ENCODE results near the gene NAT14. TPM values are rescaled to one million over a fixed set of nuclear protein-coding genes. Genes with fewer than 3 reads are reported as not detected.

The NAT14 gene
- total RNA-seq, 1 experiment from 2014 or later, result 87.7 TPM

DNA sequence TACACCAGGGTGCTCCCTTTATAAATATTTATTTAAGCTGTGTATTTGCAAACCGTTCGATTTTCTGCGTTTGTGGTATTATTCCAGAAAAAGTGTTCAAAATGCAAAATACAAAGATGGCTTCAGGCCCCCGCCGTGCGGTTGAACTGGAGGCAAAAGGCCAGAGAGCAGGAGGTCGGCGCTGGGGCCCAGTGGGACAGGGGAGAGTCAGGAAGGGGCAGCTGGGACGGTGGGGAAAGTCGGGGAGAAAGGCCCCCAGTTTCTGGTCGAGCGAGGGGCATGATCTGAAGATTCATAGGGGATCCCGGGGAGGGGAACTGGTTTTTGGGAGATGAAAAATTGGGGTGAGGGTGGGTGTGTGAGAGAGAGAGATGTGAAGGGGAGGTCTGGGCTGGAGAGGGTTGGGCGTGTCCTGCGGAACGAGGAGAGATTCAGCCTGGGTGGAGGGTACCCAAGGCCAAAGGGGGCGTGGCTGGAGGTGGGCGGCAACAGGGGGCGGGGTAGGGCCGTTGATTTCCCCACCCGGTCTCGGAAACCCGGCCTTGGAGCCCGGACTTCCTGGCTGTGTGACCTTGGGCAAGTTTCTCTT is 24.2 kb upstream of the NAT14 start (continued):
- TF ChIP-seq SOX15 (CRISPR knock-in tag; IDR thresholded peaks at IDR 0.05), result no peak

DNA sequence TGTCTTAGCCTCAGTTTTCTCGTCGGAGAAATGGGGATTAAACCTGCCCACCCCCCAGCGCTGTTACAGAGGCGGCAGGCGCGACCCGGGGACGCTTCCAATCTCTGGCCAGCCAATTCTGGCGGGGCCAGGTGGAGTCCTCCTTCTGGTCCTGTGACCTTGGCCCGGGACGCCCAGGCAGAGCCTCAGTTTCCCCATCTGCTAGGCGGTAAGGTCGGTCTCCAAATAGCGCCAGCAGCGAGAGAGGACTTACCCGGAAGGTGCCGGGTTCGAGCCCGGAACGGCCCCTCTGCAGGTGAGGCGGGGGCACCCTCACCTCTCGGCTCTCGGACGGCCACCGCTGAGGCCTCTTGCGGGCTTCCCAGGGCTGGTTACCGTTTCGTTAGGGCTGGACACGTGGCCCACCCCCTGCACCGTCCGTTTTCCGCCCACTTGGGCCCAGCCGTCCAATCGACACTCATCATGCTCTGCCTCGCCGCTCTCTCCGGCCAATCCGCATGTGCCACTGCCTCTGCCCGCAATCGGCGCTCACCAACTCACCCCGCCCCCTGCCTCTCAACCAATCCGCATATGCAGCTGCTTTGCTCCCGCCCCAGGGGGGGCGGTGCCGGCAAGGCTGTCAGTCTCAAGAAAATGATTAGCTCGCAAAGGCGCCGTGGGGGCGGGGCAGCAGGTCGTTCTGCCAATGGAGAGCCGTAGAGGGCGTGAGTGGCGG is 23.6 kb upstream of the NAT14 start, which contains the start of gene ISOC2:
Gene ISOC2, minus strand, starts transcription at position 384 of the 715 bp plus-strand sequence. CDS start 5,156 bp downstream, outside the sequence.
- ChIA-PET CTCF (interaction anchor here (0.6 to 2.7 kb wide), 29 partner anchors 8 to 393 kb away, joined by 3 to 19 read pairs (median 3); partner anchors contain the start of genes IL11, NAT14, ZNF628 and ZNF784), POLR2A (interaction anchor here (0.7 to 1.0 kb wide), 5 partner anchors 15 to 138 kb away, joined by 3 to 5 read pairs (median 4); partner anchors contain the start of genes FIZ1, KMT5C, SSC5D and ZNF628)
- ATAC-seq, result peak; percentile 89
- H3K9me3 Mint-ChIP-seq, result no peaks in the 10 kb centered on the region
- DNase-seq (ENCODE audit: low spot score), result peak; percentile 100
- peak within 1 kb of the TSS; percentile 93 for H3K27ac Mint-ChIP-seq
- H3K4me1 Mint-ChIP-seq, result peaks cover 43% of the 10 kb centered on the region
- peaks cover 6% of the 10 kb centered on the region; the same call in 1 of the 2 replicates for H3K36me3 Mint-ChIP-seq
- H3K4me3 Mint-ChIP-seq, result peak within 1 kb of the TSS; percentile 84
- H3K27me3 Mint-ChIP-seq (ENCODE audit: low read depth), result peaks cover 20% of the 10 kb centered on the region
- TF ChIP-seq, protein P1, sequence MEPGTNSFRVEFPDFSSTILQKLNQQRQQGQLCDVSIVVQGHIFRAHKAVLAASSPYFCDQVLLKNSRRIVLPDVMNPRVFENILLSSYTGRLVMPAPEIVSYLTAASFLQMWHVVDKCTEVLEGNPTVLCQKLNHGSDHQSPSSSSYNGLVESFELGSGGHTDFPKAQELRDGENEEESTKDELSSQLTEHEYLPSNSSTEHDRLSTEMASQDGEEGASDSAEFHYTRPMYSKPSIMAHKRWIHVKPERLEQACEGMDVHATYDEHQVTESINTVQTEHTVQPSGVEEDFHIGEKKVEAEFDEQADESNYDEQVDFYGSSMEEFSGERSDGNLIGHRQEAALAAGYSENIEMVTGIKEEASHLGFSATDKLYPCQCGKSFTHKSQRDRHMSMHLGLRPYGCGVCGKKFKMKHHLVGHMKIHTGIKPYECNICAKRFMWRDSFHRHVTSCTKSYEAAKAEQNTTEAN (CRISPR knock-in tag; IDR thresholded peaks at IDR 0.05), result 0 out of 2 replicates have a peak, but pooled peaks have one; percentile 66
- peak; percentile 91 for TF ChIP-seq NFYB (CRISPR knock-in tag; conservative IDR thresholded peaks at IDR 0.05; ENCODE audit: low read depth)
- TF ChIP-seq, protein P2, sequence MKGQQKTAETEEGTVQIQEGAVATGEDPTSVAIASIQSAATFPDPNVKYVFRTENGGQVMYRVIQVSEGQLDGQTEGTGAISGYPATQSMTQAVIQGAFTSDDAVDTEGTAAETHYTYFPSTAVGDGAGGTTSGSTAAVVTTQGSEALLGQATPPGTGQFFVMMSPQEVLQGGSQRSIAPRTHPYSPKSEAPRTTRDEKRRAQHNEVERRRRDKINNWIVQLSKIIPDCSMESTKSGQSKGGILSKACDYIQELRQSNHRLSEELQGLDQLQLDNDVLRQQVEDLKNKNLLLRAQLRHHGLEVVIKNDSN (CRISPR knock-in tag; IDR thresholded peaks at IDR 0.05), result peak; percentile 96
- TF ChIP-seq, protein P3, sequence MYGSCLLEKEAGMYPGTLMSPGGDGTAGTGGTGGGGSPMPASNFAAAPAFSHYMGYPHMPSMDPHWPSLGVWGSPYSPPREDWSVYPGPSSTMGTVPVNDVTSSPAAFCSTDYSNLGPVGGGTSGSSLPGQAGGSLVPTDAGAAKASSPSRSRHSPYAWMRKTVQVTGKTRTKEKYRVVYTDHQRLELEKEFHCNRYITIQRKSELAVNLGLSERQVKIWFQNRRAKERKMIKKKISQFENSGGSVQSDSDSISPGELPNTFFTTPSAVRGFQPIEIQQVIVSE (CRISPR knock-in tag; IDR thresholded peaks at IDR 0.05; ENCODE audit: borderline replicate concordance), result no peak
- TF ChIP-seq, protein P4, sequence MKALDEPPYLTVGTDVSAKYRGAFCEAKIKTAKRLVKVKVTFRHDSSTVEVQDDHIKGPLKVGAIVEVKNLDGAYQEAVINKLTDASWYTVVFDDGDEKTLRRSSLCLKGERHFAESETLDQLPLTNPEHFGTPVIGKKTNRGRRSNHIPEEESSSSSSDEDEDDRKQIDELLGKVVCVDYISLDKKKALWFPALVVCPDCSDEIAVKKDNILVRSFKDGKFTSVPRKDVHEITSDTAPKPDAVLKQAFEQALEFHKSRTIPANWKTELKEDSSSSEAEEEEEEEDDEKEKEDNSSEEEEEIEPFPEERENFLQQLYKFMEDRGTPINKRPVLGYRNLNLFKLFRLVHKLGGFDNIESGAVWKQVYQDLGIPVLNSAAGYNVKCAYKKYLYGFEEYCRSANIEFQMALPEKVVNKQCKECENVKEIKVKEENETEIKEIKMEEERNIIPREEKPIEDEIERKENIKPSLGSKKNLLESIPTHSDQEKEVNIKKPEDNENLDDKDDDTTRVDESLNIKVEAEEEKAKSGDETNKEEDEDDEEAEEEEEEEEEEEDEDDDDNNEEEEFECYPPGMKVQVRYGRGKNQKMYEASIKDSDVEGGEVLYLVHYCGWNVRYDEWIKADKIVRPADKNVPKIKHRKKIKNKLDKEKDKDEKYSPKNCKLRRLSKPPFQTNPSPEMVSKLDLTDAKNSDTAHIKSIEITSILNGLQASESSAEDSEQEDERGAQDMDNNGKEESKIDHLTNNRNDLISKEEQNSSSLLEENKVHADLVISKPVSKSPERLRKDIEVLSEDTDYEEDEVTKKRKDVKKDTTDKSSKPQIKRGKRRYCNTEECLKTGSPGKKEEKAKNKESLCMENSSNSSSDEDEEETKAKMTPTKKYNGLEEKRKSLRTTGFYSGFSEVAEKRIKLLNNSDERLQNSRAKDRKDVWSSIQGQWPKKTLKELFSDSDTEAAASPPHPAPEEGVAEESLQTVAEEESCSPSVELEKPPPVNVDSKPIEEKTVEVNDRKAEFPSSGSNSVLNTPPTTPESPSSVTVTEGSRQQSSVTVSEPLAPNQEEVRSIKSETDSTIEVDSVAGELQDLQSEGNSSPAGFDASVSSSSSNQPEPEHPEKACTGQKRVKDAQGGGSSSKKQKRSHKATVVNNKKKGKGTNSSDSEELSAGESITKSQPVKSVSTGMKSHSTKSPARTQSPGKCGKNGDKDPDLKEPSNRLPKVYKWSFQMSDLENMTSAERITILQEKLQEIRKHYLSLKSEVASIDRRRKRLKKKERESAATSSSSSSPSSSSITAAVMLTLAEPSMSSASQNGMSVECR (CRISPR knock-in tag; IDR thresholded peaks at IDR 0.05; ENCODE audit: borderline replicate concordance), result peak; percentile 91; the same call in 1 of the 2 replicates
- 0 out of 2 replicates have a peak, but pooled peaks have one; percentile 24 for TF ChIP-seq NFATC4 (CRISPR knock-in tag; IDR thresholded peaks at IDR 0.05)
- TF ChIP-seq ZNF671 (CRISPR knock-in tag; IDR thresholded peaks at IDR 0.05), result no peak
- TF ChIP-seq, protein P5, sequence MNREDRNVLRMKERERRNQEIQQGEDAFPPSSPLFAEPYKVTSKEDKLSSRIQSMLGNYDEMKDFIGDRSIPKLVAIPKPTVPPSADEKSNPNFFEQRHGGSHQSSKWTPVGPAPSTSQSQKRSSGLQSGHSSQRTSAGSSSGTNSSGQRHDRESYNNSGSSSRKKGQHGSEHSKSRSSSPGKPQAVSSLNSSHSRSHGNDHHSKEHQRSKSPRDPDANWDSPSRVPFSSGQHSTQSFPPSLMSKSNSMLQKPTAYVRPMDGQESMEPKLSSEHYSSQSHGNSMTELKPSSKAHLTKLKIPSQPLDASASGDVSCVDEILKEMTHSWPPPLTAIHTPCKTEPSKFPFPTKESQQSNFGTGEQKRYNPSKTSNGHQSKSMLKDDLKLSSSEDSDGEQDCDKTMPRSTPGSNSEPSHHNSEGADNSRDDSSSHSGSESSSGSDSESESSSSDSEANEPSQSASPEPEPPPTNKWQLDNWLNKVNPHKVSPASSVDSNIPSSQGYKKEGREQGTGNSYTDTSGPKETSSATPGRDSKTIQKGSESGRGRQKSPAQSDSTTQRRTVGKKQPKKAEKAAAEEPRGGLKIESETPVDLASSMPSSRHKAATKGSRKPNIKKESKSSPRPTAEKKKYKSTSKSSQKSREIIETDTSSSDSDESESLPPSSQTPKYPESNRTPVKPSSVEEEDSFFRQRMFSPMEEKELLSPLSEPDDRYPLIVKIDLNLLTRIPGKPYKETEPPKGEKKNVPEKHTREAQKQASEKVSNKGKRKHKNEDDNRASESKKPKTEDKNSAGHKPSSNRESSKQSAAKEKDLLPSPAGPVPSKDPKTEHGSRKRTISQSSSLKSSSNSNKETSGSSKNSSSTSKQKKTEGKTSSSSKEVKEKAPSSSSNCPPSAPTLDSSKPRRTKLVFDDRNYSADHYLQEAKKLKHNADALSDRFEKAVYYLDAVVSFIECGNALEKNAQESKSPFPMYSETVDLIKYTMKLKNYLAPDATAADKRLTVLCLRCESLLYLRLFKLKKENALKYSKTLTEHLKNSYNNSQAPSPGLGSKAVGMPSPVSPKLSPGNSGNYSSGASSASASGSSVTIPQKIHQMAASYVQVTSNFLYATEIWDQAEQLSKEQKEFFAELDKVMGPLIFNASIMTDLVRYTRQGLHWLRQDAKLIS (CRISPR knock-in tag; IDR thresholded peaks at IDR 0.05; ENCODE audit: borderline replicate concordance), result no peak
- TF ChIP-seq, protein P6, sequence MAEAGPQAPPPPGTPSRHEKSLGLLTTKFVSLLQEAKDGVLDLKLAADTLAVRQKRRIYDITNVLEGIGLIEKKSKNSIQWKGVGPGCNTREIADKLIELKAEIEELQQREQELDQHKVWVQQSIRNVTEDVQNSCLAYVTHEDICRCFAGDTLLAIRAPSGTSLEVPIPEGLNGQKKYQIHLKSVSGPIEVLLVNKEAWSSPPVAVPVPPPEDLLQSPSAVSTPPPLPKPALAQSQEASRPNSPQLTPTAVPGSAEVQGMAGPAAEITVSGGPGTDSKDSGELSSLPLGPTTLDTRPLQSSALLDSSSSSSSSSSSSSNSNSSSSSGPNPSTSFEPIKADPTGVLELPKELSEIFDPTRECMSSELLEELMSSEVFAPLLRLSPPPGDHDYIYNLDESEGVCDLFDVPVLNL (CRISPR knock-in tag; IDR thresholded peaks at IDR 0.05; ENCODE audit: borderline replicate concordance, low read depth), result no peak
- TF ChIP-seq ZNF219 (CRISPR knock-in tag; IDR thresholded peaks at IDR 0.05; ENCODE audit: borderline replicate concordance), result 0 out of 2 replicates have a peak, but pooled peaks have one; percentile 52
- peak; percentile 99 for TF ChIP-seq SP1 (CRISPR knock-in tag; conservative IDR thresholded peaks at IDR 0.05)
- no peak for TF ChIP-seq NR3C1 (CRISPR knock-in tag; conservative IDR thresholded peaks at IDR 0.05; ENCODE audit: low read depth)
- TF ChIP-seq ZNF263 (CRISPR knock-in tag; IDR thresholded peaks at IDR 0.05; ENCODE audit: low read depth), result no peak
- TF ChIP-seq ATF1 (CRISPR knock-in tag; IDR thresholded peaks at IDR 0.05), result no peak
- peak; percentile 87 for TF ChIP-seq ETV6 (CRISPR knock-in tag; IDR thresholded peaks at IDR 0.05)
- TF ChIP-seq ZNF317 (CRISPR knock-in tag; IDR thresholded peaks at IDR 0.05; ENCODE audit: borderline replicate concordance, low read depth), result no peak
- no peak for TF ChIP-seq TCF7 (CRISPR knock-in tag; IDR thresholded peaks at IDR 0.05; ENCODE audit: low read depth)
- TF ChIP-seq HMGA2 (CRISPR knock-in tag; IDR thresholded peaks at IDR 0.05), result no peak
- peak; percentile 79 for TF ChIP-seq FOXK1 (CRISPR knock-in tag; IDR thresholded peaks at IDR 0.05)
